Measurements from ENCODE around the gene HRH3. TPM values are rescaled to one million over a fixed set of nuclear protein-coding genes. Genes with fewer than 3 reads are reported as not detected.

The HRH3 gene
- total RNA-seq, 1 experiment from 2014 or later = not detected

GRCh38 chr20:62230696-62231095 lies 10.6 kb upstream of the HRH3 start:
- Histone ChIP-seq H3K36me3 (ENCODE audit: insufficient read depth, low read length) (no peaks in the 10 kb centered on the region), H3K4me1 (ENCODE audit: low read length) (no peaks in the 10 kb centered on the region), H3K9ac (ENCODE audit: low read length) (no peak overlapping the region), H3K27ac (ENCODE audit: low read length) (no peak overlapping the region), H3K9me3 (ENCODE audit: low read length) (no peaks in the 10 kb centered on the region), H3K27me3 (ENCODE audit: low read length) (no peaks in the 10 kb centered on the region), H2AFZ (ENCODE audit: low read length) (no peak overlapping the region), H3K9me2 (replicated peaks; ENCODE audit: insufficient read depth, low read length) (no peaks in the 10 kb centered on the region), H3K4me2 (ENCODE audit: low read depth, low read length, poor library complexity, severe bottlenecking) (no peak overlapping the region), H3K79me2 (ENCODE audit: low read length) (no peaks in the 10 kb centered on the region), H4K20me1 (ENCODE audit: insufficient read depth, low read depth, low read length) (no peaks in the 10 kb centered on the region; the same call in 1 of the 2 replicates), H3K4me3 (ENCODE audit: low read length) (no peak overlapping the region)
- DNase-seq = no peak

- Histone ChIP-seq H3K27ac (ENCODE audit: low read length) (no peak overlapping the region), H4K20me1 (ENCODE audit: insufficient read depth, low read depth, low read length) (no peaks in the 10 kb centered on the region; the same call in 1 of the 2 replicates), H3K9me2 (replicated peaks; ENCODE audit: insufficient read depth, low read length) (no peaks in the 10 kb centered on the region), H3K27me3 (ENCODE audit: low read length) (no peaks in the 10 kb centered on the region), H3K9ac (ENCODE audit: low read length) (no peak overlapping the region), H3K9me3 (ENCODE audit: low read length) (no peaks in the 10 kb centered on the region), H3K4me1 (ENCODE audit: low read length) (peaks cover 3% of the 10 kb centered on the region; the same call in 1 of the 2 replicates), H3K79me2 (ENCODE audit: low read length) (no peaks in the 10 kb centered on the region), H3K4me3 (ENCODE audit: low read length) (no peak overlapping the region), H3K4me2 (ENCODE audit: low read depth, low read length, poor library complexity, severe bottlenecking) (no peak overlapping the region), H3K36me3 (ENCODE audit: insufficient read depth, low read length) (no peaks in the 10 kb centered on the region), H2AFZ (ENCODE audit: low read length) (no peak overlapping the region)
- no peak for DNase-seq
These were observed 10.2 kb upstream of the HRH3 start for GRCh38 chr20:62230276-62230675.

GRCh38 chr20:62229667-62230066 lies 9.6 kb upstream of the HRH3 start:
- H3K27me3 ChIP-seq (ENCODE audit: low read length) = no peaks in the 10 kb centered on the region
- no peak overlapping the region for H3K27ac ChIP-seq (ENCODE audit: low read length)
- no peaks in the 10 kb centered on the region for H3K36me3 ChIP-seq (ENCODE audit: insufficient read depth, low read length)
- no peak for DNase-seq
- H3K4me2 ChIP-seq (ENCODE audit: low read depth, low read length, poor library complexity, severe bottlenecking) = no peak overlapping the region
- no peaks in the 10 kb centered on the region for H3K9me2 ChIP-seq (replicated peaks; ENCODE audit: insufficient read depth, low read length)
- H2AFZ ChIP-seq (ENCODE audit: low read length) = no peak overlapping the region
- H3K9ac ChIP-seq (ENCODE audit: low read length) = no peak overlapping the region
- no peak overlapping the region for H3K4me3 ChIP-seq (ENCODE audit: low read length)
- no peaks in the 10 kb centered on the region; the same call in 1 of the 2 replicates for H4K20me1 ChIP-seq (ENCODE audit: insufficient read depth, low read depth, low read length)
- H3K4me1 ChIP-seq (ENCODE audit: low read length) = peaks cover 7% of the 10 kb centered on the region; the same call in 1 of the 2 replicates
- H3K9me3 ChIP-seq (ENCODE audit: low read length) = no peaks in the 10 kb centered on the region
- no peaks in the 10 kb centered on the region for H3K79me2 ChIP-seq (ENCODE audit: low read length)

- no peak for DNase-seq
- no peaks in the 10 kb centered on the region for H3K27me3 ChIP-seq (ENCODE audit: low read length)
- H3K4me3 ChIP-seq (ENCODE audit: low read length) = no peak overlapping the region
These were observed 9.0 kb upstream of the HRH3 start for GRCh38 chr20:62228982-62229545.

GRCh38 chr20:62227977-62228958 lies 8.2 kb upstream of the HRH3 start:
- DNase-seq = peak; percentile 54

More at GRCh38 chr20:62228982-62229545, 9.0 kb upstream of the HRH3 start:
- Histone ChIP-seq H3K9me2 (replicated peaks; ENCODE audit: insufficient read depth, low read length) (no peaks in the 10 kb centered on the region), H3K27ac (ENCODE audit: low read length) (no peak overlapping the region), H3K4me1 (ENCODE audit: low read length) (peaks cover 7% of the 10 kb centered on the region; the same call in 1 of the 2 replicates), H3K9me3 (ENCODE audit: low read length) (no peaks in the 10 kb centered on the region), H3K9ac (ENCODE audit: low read length) (no peak overlapping the region), H3K4me2 (ENCODE audit: low read depth, low read length, poor library complexity, severe bottlenecking) (no peak overlapping the region), H3K79me2 (ENCODE audit: low read length) (no peaks in the 10 kb centered on the region), H4K20me1 (ENCODE audit: insufficient read depth, low read depth, low read length) (no peaks in the 10 kb centered on the region; the same call in 1 of the 2 replicates), H3K36me3 (ENCODE audit: insufficient read depth, low read length) (no peaks in the 10 kb centered on the region), H2AFZ (ENCODE audit: low read length) (no peak overlapping the region)

GRCh38 chr20:62227591-62227976 lies 7.5 kb upstream of the HRH3 start:
- H3K9me3 ChIP-seq (ENCODE audit: low read length) = no peaks in the 10 kb centered on the region
- H3K9ac ChIP-seq (ENCODE audit: low read length) = no peak overlapping the region
- no peaks in the 10 kb centered on the region for H3K27me3 ChIP-seq (ENCODE audit: low read length)

More at GRCh38 chr20:62227977-62228958, 8.2 kb upstream of the HRH3 start:
- Histone ChIP-seq H3K9me3 (ENCODE audit: low read length) (no peaks in the 10 kb centered on the region), H2AFZ (ENCODE audit: low read length) (no peak overlapping the region), H3K9ac (ENCODE audit: low read length) (no peak overlapping the region), H3K27ac (ENCODE audit: low read length) (no peak overlapping the region), H3K4me3 (ENCODE audit: low read length) (no peak overlapping the region), H3K9me2 (replicated peaks; ENCODE audit: insufficient read depth, low read length) (no peaks in the 10 kb centered on the region), H3K36me3 (ENCODE audit: insufficient read depth, low read length) (no peaks in the 10 kb centered on the region), H3K4me1 (ENCODE audit: low read length) (peaks cover 7% of the 10 kb centered on the region; the same call in 1 of the 2 replicates), H3K27me3 (ENCODE audit: low read length) (no peaks in the 10 kb centered on the region), H3K4me2 (ENCODE audit: low read depth, low read length, poor library complexity, severe bottlenecking) (no peak overlapping the region), H4K20me1 (ENCODE audit: insufficient read depth, low read depth, low read length) (no peaks in the 10 kb centered on the region; the same call in 1 of the 2 replicates), H3K79me2 (ENCODE audit: low read length) (no peaks in the 10 kb centered on the region)

GRCh38 chr20:62226707-62227590 lies 6.9 kb upstream of the HRH3 start:
- H3K36me3 ChIP-seq (ENCODE audit: insufficient read depth, low read length) = no peaks in the 10 kb centered on the region
- H3K9me2 ChIP-seq (replicated peaks; ENCODE audit: insufficient read depth, low read length) = no peaks in the 10 kb centered on the region
- no peak for DNase-seq
- H3K79me2 ChIP-seq (ENCODE audit: low read length) = no peaks in the 10 kb centered on the region
- no peaks in the 10 kb centered on the region for H3K9me3 ChIP-seq (ENCODE audit: low read length)
- no peak overlapping the region for H3K27ac ChIP-seq (ENCODE audit: low read length)
- no peaks in the 10 kb centered on the region; the same call in 1 of the 2 replicates for H4K20me1 ChIP-seq (ENCODE audit: insufficient read depth, low read depth, low read length)
- peaks cover 7% of the 10 kb centered on the region; the same call in 1 of the 2 replicates for H3K4me1 ChIP-seq (ENCODE audit: low read length)
- H3K27me3 ChIP-seq (ENCODE audit: low read length) = no peaks in the 10 kb centered on the region
- no peak overlapping the region for H3K4me3 ChIP-seq (ENCODE audit: low read length)
- no peak overlapping the region for H2AFZ ChIP-seq (ENCODE audit: low read length)
- H3K9ac ChIP-seq (ENCODE audit: low read length) = no peak overlapping the region
- H3K4me2 ChIP-seq (ENCODE audit: low read depth, low read length, poor library complexity, severe bottlenecking) = no peak overlapping the region

More at GRCh38 chr20:62227591-62227976, 7.5 kb upstream of the HRH3 start:
- H3K9me2 ChIP-seq (replicated peaks; ENCODE audit: insufficient read depth, low read length) = no peaks in the 10 kb centered on the region
- no peaks in the 10 kb centered on the region for H3K36me3 ChIP-seq (ENCODE audit: insufficient read depth, low read length)
- no peaks in the 10 kb centered on the region for H3K79me2 ChIP-seq (ENCODE audit: low read length)
- H3K4me1 ChIP-seq (ENCODE audit: low read length) = peaks cover 7% of the 10 kb centered on the region; the same call in 1 of the 2 replicates
- no peak overlapping the region for H3K4me3 ChIP-seq (ENCODE audit: low read length)
- no peaks in the 10 kb centered on the region; the same call in 1 of the 2 replicates for H4K20me1 ChIP-seq (ENCODE audit: insufficient read depth, low read depth, low read length)
- DNase-seq = no peak
- no peak overlapping the region for H3K4me2 ChIP-seq (ENCODE audit: low read depth, low read length, poor library complexity, severe bottlenecking)
- no peak overlapping the region for H2AFZ ChIP-seq (ENCODE audit: low read length)
- H3K27ac ChIP-seq (ENCODE audit: low read length) = no peak overlapping the region

Measured in Karpas-422 (cell line).